GM19324 (cell line): ENCODE data around the gene MAU2.

Source experiments
- ATAC-seq: cut with Tn5 transposase; IDR thresholded peaks from one replicate; pipeline ENCODE4 v1.9.1; 2021; ENCODE audit warnings: mild to moderate bottlenecking, moderate library complexity; ENCODE audit not compliant: unreplicated experiment, low FRiP score

The MAU2 gene, protein sequence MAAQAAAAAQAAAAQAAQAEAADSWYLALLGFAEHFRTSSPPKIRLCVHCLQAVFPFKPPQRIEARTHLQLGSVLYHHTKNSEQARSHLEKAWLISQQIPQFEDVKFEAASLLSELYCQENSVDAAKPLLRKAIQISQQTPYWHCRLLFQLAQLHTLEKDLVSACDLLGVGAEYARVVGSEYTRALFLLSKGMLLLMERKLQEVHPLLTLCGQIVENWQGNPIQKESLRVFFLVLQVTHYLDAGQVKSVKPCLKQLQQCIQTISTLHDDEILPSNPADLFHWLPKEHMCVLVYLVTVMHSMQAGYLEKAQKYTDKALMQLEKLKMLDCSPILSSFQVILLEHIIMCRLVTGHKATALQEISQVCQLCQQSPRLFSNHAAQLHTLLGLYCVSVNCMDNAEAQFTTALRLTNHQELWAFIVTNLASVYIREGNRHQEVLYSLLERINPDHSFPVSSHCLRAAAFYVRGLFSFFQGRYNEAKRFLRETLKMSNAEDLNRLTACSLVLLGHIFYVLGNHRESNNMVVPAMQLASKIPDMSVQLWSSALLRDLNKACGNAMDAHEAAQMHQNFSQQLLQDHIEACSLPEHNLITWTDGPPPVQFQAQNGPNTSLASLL

DNA sequence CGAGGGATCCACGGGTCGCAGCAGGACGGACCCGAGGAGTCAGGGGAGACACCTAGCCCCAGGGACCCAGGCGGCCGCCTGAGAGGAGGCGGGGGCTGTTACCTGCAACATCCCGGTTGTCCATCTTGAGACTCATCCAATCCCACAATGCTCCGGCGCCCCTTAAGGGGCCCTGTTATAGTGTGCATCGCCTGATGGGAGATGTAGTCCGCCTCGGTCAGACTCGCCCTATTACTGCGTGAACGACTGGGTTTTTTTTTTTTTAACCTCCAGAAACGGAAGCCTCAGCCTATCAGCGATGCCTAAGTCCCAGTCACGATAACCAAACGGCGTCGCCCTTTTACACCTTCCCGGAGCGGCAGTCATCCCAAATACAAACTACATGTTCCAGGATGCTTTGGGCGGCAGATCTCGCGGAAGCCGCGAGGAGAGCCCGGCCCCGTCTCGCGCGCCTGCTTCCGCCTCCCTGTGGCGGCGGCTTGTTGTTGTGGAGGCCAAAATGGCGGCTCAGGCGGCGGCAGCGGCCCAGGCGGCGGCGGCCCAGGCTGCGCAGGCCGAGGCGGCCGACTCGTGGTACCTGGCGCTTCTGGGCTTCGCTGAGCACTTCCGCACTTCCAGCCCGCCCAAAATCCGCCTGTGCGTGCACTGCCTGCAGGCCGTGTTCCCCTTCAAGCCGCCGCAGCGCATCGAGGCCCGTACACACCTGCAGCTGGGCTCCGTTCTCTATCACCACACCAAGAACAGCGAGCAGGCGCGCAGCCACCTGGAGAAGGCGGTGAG, at the start of gene MAU2, which contains the start of gene SUGP1:
Gene MAU2, plus strand, starts transcription at position 469 of the 780 bp plus-strand sequence. Its CDS starts 31 bp downstream, at position 500.
Gene SUGP1, minus strand, starts transcription at position 149 of the 780 bp plus-strand sequence. Its CDS starts 13 bp downstream, at position 136.
- peak; percentile 91 for ATAC-seq

DNA sequence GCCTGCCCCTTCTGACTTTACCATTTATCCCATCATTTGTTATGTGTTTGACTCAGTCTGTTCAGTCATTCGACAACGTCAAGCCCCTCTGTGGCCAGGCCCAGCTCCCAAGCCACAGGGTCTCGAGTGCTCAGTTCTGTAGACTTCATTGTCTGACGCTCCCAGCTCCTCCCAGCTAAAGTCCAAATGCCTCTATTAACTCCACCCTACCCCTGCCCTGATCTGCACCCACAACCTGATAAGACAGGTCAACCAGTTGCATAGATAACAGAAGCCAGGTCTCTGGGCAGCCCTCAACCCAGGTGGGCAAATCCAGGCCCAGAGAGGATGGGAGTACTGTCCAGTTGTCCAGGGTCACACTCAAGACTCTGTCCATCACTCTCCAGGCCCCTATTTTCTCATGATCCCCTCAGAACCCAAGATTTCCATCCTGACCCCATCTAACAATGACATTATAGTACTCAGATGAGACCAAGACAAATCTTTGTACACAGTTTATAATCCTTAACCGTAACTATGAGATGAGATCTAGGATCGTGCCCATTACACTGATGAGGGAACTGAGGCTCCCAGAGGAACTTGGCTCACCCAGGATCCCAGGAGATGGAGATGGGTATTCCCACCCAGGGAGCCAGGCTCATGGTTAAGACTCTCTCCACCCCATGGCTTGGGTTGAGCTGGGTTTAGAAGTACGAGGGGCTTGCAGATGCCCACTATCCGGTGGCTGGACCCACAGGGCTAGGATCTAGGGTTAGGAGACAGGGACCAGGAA, 48.6 kb upstream of the MAU2 start:
- ATAC-seq: no peak

DNA sequence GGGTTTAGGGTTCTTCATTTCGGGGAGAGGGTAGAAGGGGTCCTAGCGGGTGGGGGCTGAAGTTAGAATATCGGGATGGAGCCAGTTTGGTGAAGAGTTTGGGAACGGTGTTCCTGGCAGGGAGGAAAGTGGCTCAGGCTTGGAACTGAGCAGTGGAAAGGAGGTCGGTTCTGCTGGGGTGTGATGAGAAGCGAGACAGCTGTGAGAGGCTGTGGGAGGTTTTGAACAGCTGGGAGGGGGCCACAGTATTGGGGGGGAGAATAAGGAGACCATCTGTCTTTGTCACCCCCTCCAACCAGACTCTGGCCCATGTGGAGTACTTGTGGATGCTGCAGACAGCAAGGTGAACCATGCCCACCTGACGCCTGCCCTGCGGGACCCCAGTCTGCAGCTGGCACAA, 46.5 kb upstream of the MAU2 start:
- no peak for ATAC-seq

DNA sequence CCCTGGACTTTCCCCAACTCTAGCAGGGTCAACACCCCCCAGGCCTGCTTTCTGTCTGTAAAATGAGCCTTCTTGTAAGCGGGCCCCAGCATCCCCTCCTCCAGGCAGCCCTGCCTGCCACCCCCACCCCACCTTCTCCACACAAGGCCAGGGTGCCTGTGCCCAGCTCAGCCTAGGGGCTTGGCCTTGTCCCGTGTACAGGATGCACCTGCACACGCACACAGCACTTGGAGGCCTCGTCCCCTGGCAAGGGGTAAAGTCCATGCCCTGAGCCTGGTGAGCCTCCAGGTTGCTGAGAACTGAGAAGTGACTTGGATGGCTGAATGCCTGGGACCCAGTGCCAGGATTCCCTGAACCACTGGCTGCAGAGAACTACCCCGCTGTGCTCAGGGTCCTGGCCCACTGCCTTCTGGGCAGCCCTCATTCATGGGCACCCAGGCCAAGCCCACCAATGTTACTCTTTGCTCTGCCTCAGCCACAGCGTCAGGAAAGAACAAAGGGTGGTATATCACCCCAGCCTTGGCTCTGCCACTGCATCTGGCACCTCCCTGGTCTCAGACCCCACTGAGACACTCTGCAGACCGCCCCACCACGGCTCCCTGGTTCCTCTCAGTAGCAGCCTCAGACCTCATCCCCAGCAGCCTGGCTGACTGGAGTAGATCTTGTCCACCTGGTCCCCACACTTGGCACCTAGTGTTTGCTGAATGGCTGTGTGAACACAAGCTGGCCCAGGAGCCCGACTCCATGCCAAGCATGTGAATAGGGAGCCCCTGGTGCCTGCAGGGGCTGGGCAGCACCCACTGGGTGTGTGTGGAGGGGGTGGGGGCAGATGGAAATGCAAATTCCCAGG, 45.7 kb upstream of the MAU2 start:
- no peak for ATAC-seq

DNA sequence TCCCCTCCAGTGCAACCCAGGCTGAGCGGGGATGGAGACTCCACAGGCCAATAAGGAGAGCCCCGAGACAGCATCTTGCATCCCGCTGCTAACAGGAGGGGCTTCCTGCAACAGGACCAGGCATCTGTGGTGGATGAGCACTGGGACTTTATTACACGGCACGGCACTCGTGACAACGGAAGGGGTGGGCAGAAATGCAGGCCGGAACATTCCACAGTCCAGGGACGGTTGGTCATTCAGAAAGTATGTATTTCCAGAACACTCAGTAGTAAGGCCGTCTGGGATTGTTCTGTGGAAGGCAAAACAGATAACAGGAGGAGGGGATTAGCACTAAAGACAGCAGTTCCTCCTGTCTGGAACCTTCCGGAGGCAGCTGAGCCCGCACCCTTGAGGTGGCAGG, 44.2 kb upstream of the MAU2 start:
- no peak for ATAC-seq

DNA sequence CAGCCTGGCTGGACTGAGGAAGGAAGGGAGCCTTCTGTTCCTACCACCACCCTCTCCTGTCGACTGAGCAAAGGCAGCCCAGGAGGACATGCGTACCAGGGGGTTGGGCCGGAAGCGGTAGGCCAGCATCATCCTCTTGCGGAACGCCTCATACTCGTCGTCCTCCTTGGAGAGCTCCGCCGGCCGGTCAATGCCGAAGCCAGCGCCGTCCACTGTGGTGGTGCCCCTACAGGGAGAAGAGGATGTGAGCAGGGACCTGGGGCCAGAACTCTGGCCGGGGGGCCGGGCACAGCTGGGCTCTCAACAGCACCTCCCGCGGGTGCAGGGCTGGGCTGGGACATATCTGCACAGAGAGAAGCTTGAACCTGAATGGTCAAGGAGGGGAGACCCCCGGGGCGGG, 43.8 kb upstream of the MAU2 start:
- no peak for ATAC-seq

DNA sequence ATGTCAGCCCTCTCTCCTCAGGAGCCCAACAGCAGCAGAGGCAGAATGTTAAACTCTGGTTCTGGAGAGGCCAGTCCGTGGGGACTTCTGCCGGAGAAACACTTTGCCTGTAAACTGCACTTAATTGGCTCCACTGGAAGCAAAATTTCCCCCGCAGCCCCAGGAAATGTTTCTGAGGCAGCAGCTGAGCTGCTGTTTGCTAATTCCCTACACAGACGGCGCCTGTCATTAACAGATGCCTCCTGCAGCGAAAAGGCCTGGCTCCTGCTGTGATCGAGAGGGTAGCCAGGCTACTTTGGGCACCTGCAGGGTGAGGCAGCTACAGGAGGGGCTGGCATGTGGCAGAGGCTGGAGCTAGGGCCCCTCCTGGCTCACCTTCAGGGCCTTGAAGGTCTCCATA, 42.3 kb upstream of the MAU2 start:
- no peak for ATAC-seq

DNA sequence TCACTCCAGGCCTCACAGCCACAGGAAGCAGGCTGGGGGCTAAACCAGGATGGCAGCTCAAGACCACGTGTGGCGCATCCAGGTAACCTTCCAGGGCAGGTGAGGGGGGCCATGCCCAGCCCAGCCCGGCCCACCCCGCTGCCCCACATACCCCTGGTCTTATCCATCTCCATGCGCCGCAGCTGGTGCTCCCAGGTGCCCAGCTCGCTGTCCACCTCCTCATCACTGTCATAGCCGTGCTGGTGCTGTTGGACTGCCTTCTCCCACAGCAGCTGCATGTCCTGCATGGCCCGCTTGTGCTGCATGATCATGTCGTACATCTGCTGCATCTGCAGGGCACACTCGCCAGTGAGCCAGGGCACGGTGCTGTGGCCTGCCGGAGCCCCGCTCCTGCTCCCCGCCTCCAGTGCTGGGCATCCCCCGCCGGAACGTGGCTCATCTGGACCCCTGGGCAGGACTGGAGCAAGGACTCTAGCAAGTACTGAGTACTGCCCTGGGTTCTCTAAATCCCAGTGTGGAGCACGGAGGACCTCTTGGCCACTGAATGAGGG, 41.5 kb upstream of the MAU2 start:
- no peak for ATAC-seq

DNA sequence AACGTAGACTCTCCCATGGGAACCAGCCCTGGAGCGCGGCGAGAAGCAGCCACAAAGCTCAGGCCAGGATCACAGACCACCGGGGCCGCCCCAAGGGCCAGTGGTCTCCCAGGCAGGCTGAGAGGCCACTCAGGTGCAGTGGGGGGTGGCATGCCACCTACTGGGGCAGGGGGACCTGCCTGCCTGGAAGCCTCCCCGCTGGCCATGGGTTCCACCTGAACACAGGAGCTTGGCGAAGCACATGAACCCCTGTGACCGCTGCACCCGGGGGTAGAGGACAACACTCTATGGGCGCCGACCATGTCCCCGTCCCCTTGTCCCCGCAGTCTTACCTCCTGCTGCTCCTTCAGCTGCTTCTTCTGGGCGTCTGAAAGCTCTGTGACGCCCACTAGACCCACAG, 40.8 kb upstream of the MAU2 start:
- ATAC-seq: no peak

DNA sequence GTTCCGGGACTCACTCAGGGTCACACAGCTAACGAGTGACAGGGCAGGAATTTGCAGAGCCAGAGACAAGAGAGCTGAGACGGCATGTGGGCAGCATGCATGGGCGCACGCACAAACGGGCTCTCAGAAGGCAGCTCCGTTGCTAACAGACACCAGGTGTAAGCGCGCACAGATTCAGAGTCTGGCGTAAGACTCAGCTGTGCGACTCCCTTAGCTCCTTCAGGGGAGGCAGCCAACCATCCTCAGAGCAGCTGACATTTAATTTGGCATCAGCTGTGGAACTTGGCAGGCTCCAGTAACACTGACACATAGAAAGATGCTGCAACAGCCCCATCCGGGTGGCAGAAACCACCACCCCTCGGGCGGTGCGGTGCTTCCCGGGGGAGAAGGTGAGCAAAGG, 40.1 kb upstream of the MAU2 start:
- ATAC-seq: no peak

DNA sequence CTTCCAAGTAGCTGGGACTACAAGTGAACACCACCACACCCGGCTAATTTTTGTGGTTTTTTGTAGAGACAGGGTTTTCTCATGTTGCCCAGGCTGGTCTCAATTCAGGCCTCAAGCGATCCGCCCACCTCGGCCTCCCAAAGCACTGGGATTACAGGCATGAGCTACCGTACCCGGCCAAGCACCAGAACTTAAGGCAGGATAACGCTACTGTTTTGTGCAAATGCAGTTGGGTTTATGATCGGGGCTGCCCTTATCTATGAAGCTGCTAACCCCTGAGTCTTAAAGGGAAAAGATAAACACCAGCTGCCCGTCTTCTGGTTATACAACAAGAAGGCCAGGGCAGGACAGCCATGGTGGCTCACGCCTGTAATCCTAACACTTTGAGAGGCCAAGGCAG, 34.9 kb upstream of the MAU2 start:
- ATAC-seq: no peak

DNA sequence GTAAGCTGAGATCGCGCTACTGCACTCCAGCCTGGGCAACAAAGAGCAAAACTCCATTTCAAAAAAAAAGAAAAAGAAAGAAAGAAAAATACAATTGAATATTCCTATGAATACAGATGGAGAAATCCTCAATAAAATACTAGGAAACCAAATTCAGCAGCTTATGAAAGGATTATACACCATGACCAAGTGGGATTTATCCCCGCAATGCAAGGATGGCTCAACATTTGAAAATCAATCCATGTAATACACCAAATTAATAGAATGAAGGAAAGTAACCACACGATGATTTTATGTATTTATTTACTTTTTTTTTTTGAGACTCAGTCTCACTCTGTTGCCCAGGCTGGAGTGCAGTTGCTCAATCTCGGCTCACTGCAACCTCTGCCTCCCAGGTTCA, 28.0 kb upstream of the MAU2 start:
- ATAC-seq: no peak

DNA sequence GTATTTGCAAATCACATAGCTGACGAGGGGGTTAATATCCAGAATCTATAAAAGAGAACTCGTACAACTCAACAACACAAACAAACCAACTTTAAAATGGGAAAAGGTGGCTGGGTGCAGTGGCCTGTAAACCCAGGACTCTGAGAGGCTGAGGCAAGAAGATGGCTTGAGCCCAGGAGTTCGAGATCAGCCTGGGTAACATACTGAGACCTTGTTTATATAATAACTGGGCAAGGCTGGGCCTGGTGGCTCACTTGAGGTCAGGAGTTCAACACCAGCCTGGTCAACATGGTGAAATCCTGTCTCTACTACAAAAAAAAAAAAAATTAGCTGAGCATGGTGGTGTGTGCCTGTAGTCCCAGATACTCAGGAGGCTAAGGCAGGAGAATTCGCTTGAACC, 25.7 kb upstream of the MAU2 start:
- ATAC-seq: no peak

DNA sequence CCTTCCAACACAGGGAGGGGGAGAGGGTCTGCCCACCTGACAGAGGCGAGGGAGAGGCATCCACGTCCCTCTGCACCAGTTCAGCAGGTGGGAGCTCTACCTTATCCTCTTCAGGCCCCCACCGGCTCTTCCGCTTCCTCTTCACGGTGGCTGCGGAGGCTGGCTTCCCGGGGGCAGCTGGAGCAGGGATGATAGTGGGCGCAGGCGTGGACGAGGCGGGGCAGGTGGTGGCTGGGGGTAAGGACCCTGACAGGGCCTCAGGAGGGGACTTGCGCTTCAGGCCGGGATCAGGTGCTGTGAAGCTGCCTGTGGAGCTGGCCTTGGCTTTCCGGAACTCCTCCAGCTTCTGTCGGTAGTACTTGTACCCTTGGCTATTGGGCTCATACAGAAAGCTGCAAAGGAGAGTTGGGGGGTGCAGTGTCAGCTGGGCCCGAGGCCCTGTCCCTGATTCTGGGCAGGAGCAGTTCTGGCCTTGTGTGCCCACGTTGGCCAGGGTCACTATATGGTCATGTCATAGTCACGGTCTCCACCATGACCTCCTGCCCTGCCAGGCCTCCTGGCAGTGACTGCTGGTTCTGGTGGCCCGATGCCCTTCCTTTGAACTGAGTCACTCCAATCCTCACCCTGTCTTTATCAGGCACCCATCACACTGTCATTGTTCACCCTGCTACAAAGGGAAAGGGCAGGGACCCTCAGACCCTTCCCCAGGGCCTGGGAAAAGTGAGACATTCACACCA, 23.5 kb upstream of the MAU2 start:
- no peak for ATAC-seq

DNA sequence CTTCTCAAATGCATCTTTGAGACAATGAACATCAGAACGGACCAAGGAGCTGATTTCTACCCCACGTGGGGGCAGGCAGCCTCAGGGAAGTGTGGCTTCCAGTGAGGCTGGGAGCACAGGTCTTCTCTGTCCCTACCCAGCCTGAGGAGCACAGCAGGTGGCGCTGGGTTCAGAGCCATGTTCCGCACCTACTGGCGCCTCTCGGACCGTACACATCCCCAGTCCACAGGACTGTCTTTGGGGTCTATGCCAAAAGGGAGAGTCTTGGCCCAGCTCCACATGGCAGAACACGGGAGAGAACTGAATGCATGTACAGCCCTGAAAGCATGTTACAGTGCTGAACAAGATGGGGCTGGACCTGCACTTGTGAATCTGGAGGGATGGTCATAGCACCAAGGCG, 22.9 kb upstream of the MAU2 start:
- no peak for ATAC-seq

DNA sequence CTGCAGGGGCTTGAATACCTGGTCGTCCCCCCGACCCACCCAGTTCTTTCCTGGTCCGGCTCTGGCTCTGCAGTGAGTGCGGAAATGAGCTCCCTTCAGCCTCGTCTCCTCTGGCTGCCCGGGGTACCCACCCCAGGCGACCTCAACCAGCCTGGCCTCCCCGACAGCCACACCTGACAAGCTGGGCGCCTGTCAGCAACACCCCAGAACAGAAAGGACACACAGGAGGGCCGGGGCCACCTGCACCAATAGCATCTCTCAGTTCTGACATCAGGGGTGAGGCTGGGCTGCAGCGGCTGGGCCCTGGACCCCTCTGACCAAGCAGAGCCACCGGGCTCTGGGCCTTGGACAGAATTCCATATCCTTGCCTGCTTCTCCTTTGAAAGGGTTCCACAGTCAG, 20.0 kb upstream of the MAU2 start:
- no peak for ATAC-seq

DNA sequence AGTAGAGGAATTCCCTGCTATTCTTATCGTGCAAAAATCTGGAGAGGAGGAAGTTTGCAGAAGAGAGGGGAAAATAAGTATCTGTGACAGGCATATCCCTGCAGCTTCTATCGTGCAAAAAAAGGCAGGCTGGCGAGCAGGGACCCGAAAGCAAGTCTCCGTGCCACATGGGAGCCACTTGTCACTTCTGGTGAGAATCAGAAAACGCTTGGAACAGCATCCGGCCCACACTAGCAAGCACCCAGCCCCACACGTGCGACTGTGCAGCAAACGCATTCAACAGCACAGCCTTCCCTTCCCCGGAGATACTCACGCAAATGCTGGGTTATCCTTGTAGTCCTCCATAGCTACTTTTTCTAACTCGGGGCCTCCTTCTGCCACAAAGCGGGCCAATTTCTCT, 17.2 kb upstream of the MAU2 start:
- no peak for ATAC-seq

DNA sequence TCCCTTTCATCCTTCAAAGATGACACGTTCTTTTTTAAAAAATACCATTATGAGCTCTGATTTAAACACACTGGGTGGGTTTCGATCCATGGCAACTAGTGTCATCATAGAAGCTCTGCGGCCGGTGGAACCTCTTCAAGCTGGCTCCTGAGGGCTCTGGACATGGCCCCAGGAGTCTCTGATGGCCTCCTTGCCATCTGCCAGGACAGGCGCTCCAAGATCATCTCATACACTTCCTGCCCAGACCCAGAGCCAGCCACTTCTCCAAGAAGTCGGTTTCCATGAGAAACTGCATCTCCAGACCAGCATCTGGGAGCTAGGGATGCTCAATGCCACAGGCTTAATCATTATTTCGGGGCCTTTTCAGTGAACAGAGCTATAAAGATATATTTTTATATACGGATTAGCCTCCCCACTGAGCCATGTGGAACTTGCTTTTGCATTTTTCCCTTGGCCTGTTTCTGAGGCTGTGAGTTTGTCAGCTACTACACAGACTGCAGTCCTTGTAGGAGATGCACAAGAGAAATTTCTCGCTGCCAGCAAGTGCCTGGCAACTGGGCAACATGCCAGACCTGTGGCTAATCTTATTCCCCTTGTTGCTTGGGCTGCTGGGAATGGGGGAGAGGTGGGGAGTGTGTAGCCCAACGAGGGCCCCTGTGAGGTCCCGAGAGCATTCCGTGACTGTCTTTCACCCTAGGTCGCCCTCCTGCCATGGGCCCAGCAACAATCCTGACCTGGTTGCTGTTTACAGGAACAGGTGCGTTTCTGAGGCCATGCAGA, 16.3 kb upstream of the MAU2 start:
- ATAC-seq: no peak
